Keratinocyte (primary cell): Measurements from ENCODE around the gene RNH1. TPM values are rescaled to one million over a fixed set of nuclear protein-coding genes. Genes with fewer than 3 reads are reported as not detected.

Experiments
- DNase-seq: peaks from one replicate; pipeline ENCODE4 v3.0.0-alpha.2; 2011; ENCODE audit warnings: low read depth, missing footprints, low spot score
- FAIRE-seq: peaks from 2 replicates; lab custom pipeline; 2011; peaks lifted over from hg19 to GRCh38; lab: Jason Lieb, UNC
- H2AFZ ChIP-seq: 2 replicates; pipeline ENCODE4 v1.6.0; 2012; ENCODE audit warnings: low read length, control low read depth, inconsistent platforms; ENCODE audit not compliant: control insufficient read depth
- H3K27ac ChIP-seq: 2 replicates; pipeline ENCODE4 v1.5.1; 2011; ENCODE audit warnings: low read length; ENCODE audit not compliant: control insufficient read depth, insufficient read depth
- H3K27me3 ChIP-seq: 3 replicates; pipeline ENCODE4 v1.6.0; 2011; ENCODE audit warnings: low read length; ENCODE audit not compliant: control insufficient read depth, insufficient read depth; ENCODE audit errors: extremely low read depth
- H3K36me3 ChIP-seq, 2 experiments: 2 replicates in 1 of 2; 3 replicates in 1 of 2; pipeline ENCODE4 v1.5.1; 2011; ENCODE audit warnings: low read length in 2 of 2, mild to moderate bottlenecking in 1 of 2; ENCODE audit not compliant: control insufficient read depth in 2 of 2, insufficient read depth in 2 of 2; ENCODE audit errors: extremely low read depth in 1 of 2
- H3K4me1 ChIP-seq: 3 replicates; pipeline ENCODE4 v1.5.1; 2011; ENCODE audit warnings: low read length; ENCODE audit not compliant: control insufficient read depth, insufficient read depth; ENCODE audit errors: extremely low read depth
- H3K4me2 ChIP-seq: 3 replicates; pipeline ENCODE4 v1.6.0; 2011; ENCODE audit warnings: low read depth, low read length; ENCODE audit not compliant: control insufficient read depth, insufficient read depth; ENCODE audit errors: extremely low read depth
- H3K4me3 ChIP-seq, 3 experiments: fragments of 200-600 bp in 1 of 3; sonication (generic) in 1 of 3; 2 replicates in 2 of 3; 3 replicates in 1 of 3; pipeline ENCODE4 v1.5.1; 2011 to 2016; ENCODE audit warnings: low read length in 3 of 3, mild to moderate bottlenecking in 3 of 3, control low read depth in 2 of 3, inconsistent platforms in 1 of 3, low read depth in 1 of 3, mixed read lengths in 1 of 3, mixed run types in 1 of 3, moderate library complexity in 1 of 3; ENCODE audit not compliant: control insufficient read depth in 2 of 3, insufficient read depth in 2 of 3; ENCODE audit errors: extremely low read depth in 1 of 3
- H3K79me2 ChIP-seq: 2 replicates; pipeline ENCODE4 v1.6.0; 2012; ENCODE audit warnings: low read length; ENCODE audit not compliant: control insufficient read depth, insufficient read depth
- H3K9ac ChIP-seq: 3 replicates; pipeline ENCODE4 v1.6.0; 2011; ENCODE audit warnings: low read length; ENCODE audit not compliant: control insufficient read depth, insufficient read depth; ENCODE audit errors: extremely low read depth
- H3K9me1 ChIP-seq: 3 replicates; pipeline ENCODE4 v1.6.0; 2011; ENCODE audit warnings: low read length; ENCODE audit not compliant: control insufficient read depth, insufficient read depth; ENCODE audit errors: extremely low read depth
- H3K9me3 ChIP-seq: 2 replicates; pipeline ENCODE4 v1.5.1; 2012; ENCODE audit warnings: low read depth, low read length; ENCODE audit not compliant: control insufficient read depth
- H4K20me1 ChIP-seq: 3 replicates; pipeline ENCODE4 v1.6.0; 2011; ENCODE audit warnings: low read length; ENCODE audit not compliant: control insufficient read depth, insufficient read depth; ENCODE audit errors: extremely low read depth
- EZH2 ChIP-seq: IDR thresholded peaks from one replicate; pipeline ENCODE4 v1.6.1; 2012; ENCODE audit warnings: inconsistent platforms, mild to moderate bottlenecking, low read length, moderate library complexity
- dilution Hi-C: fragments of 300-500 bp; cut with MboI; formaldehyde crosslinking; loops from one replicate; pipeline ENCODE4 v1.7.0; 2020; ENCODE audit warnings: low sequenced_read_pairs; ENCODE audit not compliant: extremely low pct_ligation_motif_present
- polyA plus RNA-seq, 5 experiments: library from polyadenylated mRNA; depleted of rRNA in 3 of 5; stranded (reverse) in 3 of 5; stranded (forward) in 1 of 5; unstranded in 1 of 5; fragments of >200 nt; gene quantifications; 1 replicate in 1 of 5; 2 replicates in 3 of 5; 3 replicates in 1 of 5; pipeline versions ENCODE4 v1.2.1 to v1.2.3, GENCODE V29; 2011 to 2012; ENCODE audit warnings: missing spikeins in 2 of 5, low read depth in 1 of 5, low replicate concordance in 1 of 5
- TF ChIP-seq, protein P1 (sequence below), 3 experiments: IDR thresholded peaks in 1 of 3; conservative IDR thresholded peaks in 1 of 3; optimal IDR thresholded peaks in 1 of 3; 2 replicates in 2 of 3; 3 replicates in 1 of 3; pipeline versions ENCODE3 to v1.5.1; 2011; ENCODE audit warnings: low read length in 3 of 3, mild to moderate bottlenecking in 3 of 3, moderate library complexity in 2 of 3, control low read depth in 1 of 3, inconsistent platforms in 1 of 3; ENCODE audit not compliant: insufficient read depth in 2 of 3; ENCODE audit errors: extremely low read depth in 1 of 3

The RNH1 gene
- polyA plus RNA-seq, 1 donor (not counting 4 experiments of a cell fraction or from before 2014, with no cell fraction given) = 92.0 TPM

DNA sequence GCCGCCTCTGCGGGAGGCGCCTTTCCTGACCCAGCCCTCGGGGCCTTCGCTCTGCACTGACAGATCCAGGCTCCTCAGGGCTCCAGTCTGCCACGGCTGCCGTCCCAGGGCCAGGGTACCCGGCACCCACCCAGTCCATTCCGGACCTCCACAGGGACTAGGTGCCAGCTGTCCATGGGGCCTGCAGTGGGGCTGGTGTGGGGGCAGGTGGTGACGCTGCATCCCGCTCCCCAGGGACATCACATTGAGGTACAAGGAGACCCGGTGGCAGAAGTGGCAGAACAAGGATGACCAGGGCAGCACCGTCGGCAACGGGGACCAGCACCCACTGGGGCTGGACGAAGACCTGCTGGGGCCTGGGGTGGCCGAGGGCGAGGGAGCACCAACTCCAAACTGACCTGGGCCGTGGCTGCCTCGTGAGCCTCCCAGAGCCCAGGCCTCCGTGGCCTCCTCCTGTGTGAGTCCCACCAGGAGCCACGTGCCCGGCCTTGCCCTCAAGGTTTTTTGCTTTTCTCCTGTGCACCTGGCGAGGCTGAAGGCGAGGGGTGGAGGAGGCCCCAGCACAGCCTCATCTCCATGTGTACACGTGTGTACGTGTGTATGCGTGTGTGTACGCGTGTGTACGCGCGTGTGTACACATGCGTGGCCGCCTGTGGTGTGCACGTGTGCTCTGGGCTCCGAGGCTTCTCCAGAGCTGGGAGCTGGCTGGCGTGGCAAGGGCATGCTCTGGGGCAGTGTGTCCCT, 16.7 kb downstream of the RNH1 start:
- dilution Hi-C loops = no loop called here
- no peak overlapping the region for H3K27ac ChIP-seq
- peaks cover 16 to 18% of the 10 kb centered on the region in 2 experiments for H3K36me3 ChIP-seq
- DNase-seq = no peak
- no peaks in the 10 kb centered on the region for H3K9me1 ChIP-seq
- no peaks in the 10 kb centered on the region for H3K4me1 ChIP-seq
- no peak overlapping the region for H2AFZ ChIP-seq
- H3K9me3 ChIP-seq = no peaks in the 10 kb centered on the region
- no peak overlapping the region for H3K4me2 ChIP-seq
- no peaks in the 10 kb centered on the region for H4K20me1 ChIP-seq
- H3K27me3 ChIP-seq = no peaks in the 10 kb centered on the region
- peaks cover 2% of the 10 kb centered on the region for H3K79me2 ChIP-seq
- H3K4me3 ChIP-seq = no peak overlapping the region
- FAIRE-seq = no peak
- TF ChIP-seq, protein P1, sequence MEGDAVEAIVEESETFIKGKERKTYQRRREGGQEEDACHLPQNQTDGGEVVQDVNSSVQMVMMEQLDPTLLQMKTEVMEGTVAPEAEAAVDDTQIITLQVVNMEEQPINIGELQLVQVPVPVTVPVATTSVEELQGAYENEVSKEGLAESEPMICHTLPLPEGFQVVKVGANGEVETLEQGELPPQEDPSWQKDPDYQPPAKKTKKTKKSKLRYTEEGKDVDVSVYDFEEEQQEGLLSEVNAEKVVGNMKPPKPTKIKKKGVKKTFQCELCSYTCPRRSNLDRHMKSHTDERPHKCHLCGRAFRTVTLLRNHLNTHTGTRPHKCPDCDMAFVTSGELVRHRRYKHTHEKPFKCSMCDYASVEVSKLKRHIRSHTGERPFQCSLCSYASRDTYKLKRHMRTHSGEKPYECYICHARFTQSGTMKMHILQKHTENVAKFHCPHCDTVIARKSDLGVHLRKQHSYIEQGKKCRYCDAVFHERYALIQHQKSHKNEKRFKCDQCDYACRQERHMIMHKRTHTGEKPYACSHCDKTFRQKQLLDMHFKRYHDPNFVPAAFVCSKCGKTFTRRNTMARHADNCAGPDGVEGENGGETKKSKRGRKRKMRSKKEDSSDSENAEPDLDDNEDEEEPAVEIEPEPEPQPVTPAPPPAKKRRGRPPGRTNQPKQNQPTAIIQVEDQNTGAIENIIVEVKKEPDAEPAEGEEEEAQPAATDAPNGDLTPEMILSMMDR (optimal IDR thresholded peaks at IDR 0.05 in 1 of 3, IDR thresholded peaks at IDR 0.05 in 1 of 3, conservative IDR thresholded peaks at IDR 0.05 in 1 of 3; ENCODE audit: extremely low read depth in 1 of 3, insufficient read depth in 2 of 3, low read length in 3 of 3) = no peak
- TF ChIP-seq EZH2 = no peak
- no peak overlapping the region for H3K9ac ChIP-seq

- H3K27ac ChIP-seq = no peak overlapping the region
- no peak for DNase-seq
- no peaks in the 10 kb centered on the region for H4K20me1 ChIP-seq
- no peak for TF ChIP-seq EZH2
- TF ChIP-seq, protein P1 (optimal IDR thresholded peaks at IDR 0.05 in 1 of 3, IDR thresholded peaks at IDR 0.05 in 1 of 3, conservative IDR thresholded peaks at IDR 0.05 in 1 of 3; ENCODE audit: extremely low read depth in 1 of 3, insufficient read depth in 2 of 3, low read length in 3 of 3) = no peak
- H3K36me3 ChIP-seq = peaks cover 10 to 16% of the 10 kb centered on the region in 2 experiments
- FAIRE-seq = no peak
- H3K79me2 ChIP-seq = peaks cover 8% of the 10 kb centered on the region
- H3K27me3 ChIP-seq = no peaks in the 10 kb centered on the region
- dilution Hi-C loops = no loop called here
- no peaks in the 10 kb centered on the region for H3K9me3 ChIP-seq
- no peak overlapping the region for H3K4me2 ChIP-seq
- H3K9ac ChIP-seq = no peak overlapping the region
- H3K4me1 ChIP-seq = no peaks in the 10 kb centered on the region
- H3K4me3 ChIP-seq = no peak overlapping the region
- H3K9me1 ChIP-seq = no peaks in the 10 kb centered on the region
- no peak overlapping the region for H2AFZ ChIP-seq
These were observed 17.3 kb downstream of the RNH1 start for GRCh38 chr11:489610-490185.
